GM19351 (cell line): ENCODE data around the gene SULT2A1.
"Not testable (repeated sequence)": the region's sequence is repeated elsewhere in the genome, so short reads cannot be mapped to it uniquely, and the experiment has no call there.

Experiments
- ATAC-seq: cut with Tn5 transposase; IDR thresholded peaks from one replicate; pipeline ENCODE4 v1.9.1; 2021; ENCODE audit warnings: mild to moderate bottlenecking, moderate library complexity; ENCODE audit not compliant: unreplicated experiment

Gene SULT2A1

GRCh38 chr19:47861630-47862029, 24.5 kb downstream of the SULT2A1 start:
- ATAC-seq, result no peak

- ATAC-seq, result no peak
These were observed 25.4 kb downstream of the SULT2A1 start for GRCh38 chr19:47860602-47861297.

- not testable (repeated sequence) for ATAC-seq
These were observed 26.3 kb downstream of the SULT2A1 start for GRCh38 chr19:47859838-47860237.

- ATAC-seq, result not testable (repeated sequence)
These were observed 27.3 kb downstream of the SULT2A1 start, which contains the start of gene TPRX2 for GRCh38 chr19:47858646-47859285. Gene TPRX2 (plus strand): TSS chr19:47859235. CDS start chr19:47859247, 12 bp downstream.

DNA sequence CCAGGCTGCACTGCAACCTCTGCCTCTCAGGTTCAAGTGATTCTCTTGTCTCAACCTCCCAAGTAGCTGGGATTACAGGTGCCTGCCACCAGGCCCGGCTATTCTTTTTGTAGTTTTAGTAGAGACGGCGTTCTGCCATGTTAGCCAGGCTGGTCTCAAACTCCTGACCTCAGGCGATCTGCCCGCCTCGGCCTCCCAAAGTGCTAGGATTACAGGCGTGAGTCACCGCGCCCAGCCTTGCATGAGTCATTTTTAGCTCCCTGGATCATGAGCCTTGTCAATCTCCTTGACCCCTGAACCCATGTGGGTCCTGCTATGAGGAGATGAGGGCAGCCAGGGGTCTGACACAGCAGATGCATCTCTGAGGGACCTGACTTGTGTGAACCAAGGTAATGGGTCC, 27.9 kb downstream of the SULT2A1 start:
- not testable (repeated sequence) for ATAC-seq

GRCh38 chr19:47854459-47854858, 31.7 kb downstream of the SULT2A1 start:
- ATAC-seq, result no peak

GRCh38 chr19:47853003-47853402, 33.1 kb downstream of the SULT2A1 start:
- ATAC-seq, result no peak

DNA sequence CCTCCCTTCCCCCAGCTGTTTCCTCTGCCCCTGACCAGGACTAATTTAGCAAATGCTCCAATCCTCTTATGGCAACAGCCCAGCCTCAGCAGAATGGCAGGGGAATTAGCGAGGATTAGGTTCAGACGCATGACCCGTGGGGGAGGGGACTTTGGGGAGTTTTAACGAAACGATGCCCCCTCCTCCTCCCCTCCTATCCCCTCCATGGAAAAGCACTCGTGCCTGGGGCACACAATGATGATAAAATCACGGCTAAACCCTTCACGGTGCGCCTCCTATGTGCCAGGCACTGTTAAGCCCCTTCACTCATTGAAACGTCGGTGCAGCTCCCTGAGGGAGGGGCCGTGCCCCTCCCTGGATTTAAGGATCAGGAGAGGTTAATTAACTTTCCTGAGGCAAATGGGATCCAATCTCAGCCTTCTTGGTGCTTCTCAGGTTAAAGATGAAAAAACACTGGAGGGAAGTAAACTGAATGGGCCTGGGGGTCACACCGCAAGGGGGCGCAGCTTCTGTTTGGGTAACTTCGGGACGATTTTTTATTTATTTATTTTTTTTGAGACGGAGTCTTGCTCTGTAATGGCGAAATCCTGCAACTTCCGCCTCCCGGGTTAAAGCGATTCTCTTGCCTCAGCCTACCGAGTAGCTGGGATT, 37.2 kb downstream of the SULT2A1 start:
- no peak for ATAC-seq

GRCh38 chr19:47848425-47848822, 37.7 kb downstream of the SULT2A1 start:
- ATAC-seq, result no peak

GRCh38 chr19:47842941-47843340, 43.2 kb downstream of the SULT2A1 start:
- no peak for ATAC-seq

DNA sequence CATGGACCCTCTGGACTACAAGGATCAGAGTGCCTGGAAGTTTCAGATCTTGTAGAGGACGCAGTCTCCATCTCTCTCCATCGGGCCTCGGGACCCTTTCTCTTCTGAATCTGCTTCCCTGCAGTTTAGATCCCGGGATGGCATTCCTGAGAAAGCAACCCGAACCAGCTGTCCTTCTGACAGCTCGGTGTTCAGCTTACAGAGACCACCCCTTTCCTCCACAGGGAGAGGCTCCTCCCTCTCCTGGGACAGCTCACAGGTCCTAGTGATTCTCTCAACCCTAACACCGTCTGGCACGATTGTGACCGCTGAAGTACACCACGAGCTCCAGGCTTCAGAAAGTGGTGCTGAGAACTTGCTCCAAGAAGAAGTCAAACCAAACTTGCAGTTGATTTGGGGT, 46.2 kb downstream of the SULT2A1 start:
- ATAC-seq, result no peak

DNA sequence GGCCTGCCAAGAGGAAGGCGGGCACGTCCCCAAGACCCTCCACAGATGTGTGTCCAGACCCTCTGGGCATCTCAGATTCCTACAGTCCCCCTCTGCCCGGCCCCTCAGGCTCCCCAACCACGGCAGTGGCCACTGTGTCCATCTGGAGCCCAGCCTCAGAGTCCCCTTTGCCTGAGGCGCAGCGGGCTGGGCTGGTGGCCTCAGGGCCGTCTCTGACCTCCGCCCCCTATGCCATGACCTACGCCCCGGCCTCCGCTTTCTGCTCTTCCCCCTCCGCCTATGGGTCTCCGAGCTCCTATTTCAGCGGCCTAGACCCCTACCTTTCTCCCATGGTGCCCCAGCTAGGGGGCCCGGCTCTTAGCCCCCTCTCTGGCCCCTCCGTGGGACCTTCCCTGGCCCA, 46.7 kb downstream of the SULT2A1 start:
- ATAC-seq, result no peak

GRCh38 chr19:47836038-47836437, 50.1 kb downstream of the SULT2A1 start:
- no peak for ATAC-seq

DNA sequence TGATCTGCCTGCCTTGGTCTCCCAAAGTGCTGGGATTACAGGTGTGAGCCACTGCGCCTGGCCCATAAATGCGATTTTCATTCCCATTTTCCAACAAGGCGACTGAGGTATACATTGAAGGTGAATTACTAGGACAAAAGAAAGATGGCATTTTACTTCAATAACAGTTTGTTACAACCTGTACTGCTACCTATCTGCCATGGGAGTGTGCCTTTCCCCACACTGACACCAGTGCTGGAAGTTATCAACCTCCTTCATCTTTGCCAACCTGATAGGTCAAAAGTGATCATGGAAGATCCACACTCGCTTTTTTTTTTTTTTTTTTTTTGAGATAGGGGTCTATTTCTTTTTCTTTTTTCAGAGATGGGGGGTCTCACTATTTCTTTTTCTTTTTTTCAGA, 53.4 kb downstream of the SULT2A1 start:
- ATAC-seq, result no peak

GRCh38 chr19:47826800-47827199, 59.3 kb downstream of the SULT2A1 start:
- ATAC-seq, result no peak

GRCh38 chr19:47824396-47824795, 61.7 kb downstream of the SULT2A1 start:
- no peak for ATAC-seq

GRCh38 chr19:47821460-47822020, 64.6 kb downstream of the SULT2A1 start, which contains the start of gene CRX:
Gene CRX (plus strand): TSS chr19:47821937. CDS start chr19:47834444, 12,507 bp downstream.
- no peak for ATAC-seq
